Heart left ventricle (tissue), 13 donors: Measurements from ENCODE around the gene MVD.

Source experiments
- POLR2A ChIP-seq, 2 donors: fragments of 450-650 bp; IDR thresholded peaks; one replicate each; pipeline ENCODE4 v1.6.1; 2017; ENCODE audit warnings: antibody characterized with exemption in 2 of 2, mild to moderate bottlenecking in 2 of 2, moderate library complexity in 2 of 2
- TF ChIP-seq, protein P1 (sequence below), 12 donors: fragments of 200-600 bp; sonication (generic) in 4 of 12; IDR thresholded peaks; one replicate each; pipeline versions ENCODE4 v1.5.0 to v1.8.0; 2018 to 2022; ENCODE audit warnings: antibody characterized with exemption in 12 of 12, mild to moderate bottlenecking in 5 of 12
- donor health status: ischemic (EF 13 %, LVEDD 7.1; RV severe dilation, severe dysfunction).
- donor health status: DM: no; HTN: yes; CAD: no.
- donor health status: DM: no; HTN: no; CAD: no.
- donor health status: ischemic (EF 25% LVEDD 6.9; RV normal size, moderate dysfunction).
- donor health status: ischemic (EF 25% LVEDD 5.7; RV mildly dilated, moderate dysfunction).
- donor health status: ischemic (EF 35%, LVEDD 5.7; RV mildly dilated, moderate dysfunction).
- donor health status: nonischemic (EF 11% LVEDD 7.7; RV severe dilation, severe dysfunction).
- donor health status: DM: yes; HTN: yes; CAD: no.
- donor health status: PGD.
- donor health status: ischemic (EF 29% LVEDD 5.4; RV normal size, mild dysfunction).
- donor health status: nonischemic (EF 23%, LVEDD 6.1; RV moderate dilation, normal function).

DNA sequence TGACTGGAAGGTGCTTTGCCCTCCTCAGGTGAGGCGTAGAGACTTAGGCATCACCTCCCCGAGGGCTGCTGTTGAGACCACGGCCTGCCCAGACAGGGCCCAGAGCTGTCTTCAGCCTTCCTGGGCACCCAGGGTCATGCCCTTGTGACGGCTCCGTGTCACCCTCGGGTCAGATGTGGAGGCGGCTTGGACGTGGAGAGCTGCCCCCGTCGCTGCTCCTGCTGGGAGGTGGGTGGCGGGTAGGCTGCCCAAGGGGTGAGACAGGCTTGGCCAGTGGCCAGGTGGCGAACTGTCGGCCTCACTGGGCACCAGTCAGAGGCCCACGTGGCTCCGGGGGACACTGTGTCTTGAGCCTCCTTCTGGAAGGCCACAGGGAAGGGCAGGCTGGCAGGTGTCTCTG, 32.3 kb upstream of the MVD start:
- TF ChIP-seq, protein P1, sequence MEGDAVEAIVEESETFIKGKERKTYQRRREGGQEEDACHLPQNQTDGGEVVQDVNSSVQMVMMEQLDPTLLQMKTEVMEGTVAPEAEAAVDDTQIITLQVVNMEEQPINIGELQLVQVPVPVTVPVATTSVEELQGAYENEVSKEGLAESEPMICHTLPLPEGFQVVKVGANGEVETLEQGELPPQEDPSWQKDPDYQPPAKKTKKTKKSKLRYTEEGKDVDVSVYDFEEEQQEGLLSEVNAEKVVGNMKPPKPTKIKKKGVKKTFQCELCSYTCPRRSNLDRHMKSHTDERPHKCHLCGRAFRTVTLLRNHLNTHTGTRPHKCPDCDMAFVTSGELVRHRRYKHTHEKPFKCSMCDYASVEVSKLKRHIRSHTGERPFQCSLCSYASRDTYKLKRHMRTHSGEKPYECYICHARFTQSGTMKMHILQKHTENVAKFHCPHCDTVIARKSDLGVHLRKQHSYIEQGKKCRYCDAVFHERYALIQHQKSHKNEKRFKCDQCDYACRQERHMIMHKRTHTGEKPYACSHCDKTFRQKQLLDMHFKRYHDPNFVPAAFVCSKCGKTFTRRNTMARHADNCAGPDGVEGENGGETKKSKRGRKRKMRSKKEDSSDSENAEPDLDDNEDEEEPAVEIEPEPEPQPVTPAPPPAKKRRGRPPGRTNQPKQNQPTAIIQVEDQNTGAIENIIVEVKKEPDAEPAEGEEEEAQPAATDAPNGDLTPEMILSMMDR (IDR thresholded peaks at IDR 0.05): no peak
- no peak for TF ChIP-seq POLR2A (IDR thresholded peaks at IDR 0.05)
